ENCODE data around the gene NUP85.
"Not testable (repeated sequence)": the region's sequence is repeated elsewhere in the genome, so short reads cannot be mapped to it uniquely, and the experiment has no call there.

Gene NUP85, protein sequence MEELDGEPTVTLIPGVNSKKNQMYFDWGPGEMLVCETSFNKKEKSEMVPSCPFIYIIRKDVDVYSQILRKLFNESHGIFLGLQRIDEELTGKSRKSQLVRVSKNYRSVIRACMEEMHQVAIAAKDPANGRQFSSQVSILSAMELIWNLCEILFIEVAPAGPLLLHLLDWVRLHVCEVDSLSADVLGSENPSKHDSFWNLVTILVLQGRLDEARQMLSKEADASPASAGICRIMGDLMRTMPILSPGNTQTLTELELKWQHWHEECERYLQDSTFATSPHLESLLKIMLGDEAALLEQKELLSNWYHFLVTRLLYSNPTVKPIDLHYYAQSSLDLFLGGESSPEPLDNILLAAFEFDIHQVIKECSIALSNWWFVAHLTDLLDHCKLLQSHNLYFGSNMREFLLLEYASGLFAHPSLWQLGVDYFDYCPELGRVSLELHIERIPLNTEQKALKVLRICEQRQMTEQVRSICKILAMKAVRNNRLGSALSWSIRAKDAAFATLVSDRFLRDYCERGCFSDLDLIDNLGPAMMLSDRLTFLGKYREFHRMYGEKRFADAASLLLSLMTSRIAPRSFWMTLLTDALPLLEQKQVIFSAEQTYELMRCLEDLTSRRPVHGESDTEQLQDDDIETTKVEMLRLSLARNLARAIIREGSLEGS
- total RNA-seq = 92.3 to 130 reads per million in 2 donors

- peak; percentile 83 for DNase-seq
These were observed at the start of gene NUP85 for GRCh38 chr17:75205037-75205792. TSS of gene NUP85 (plus strand) at chr17:75205679. CDS start at chr17:75205762, 83 bp downstream.

DNA sequence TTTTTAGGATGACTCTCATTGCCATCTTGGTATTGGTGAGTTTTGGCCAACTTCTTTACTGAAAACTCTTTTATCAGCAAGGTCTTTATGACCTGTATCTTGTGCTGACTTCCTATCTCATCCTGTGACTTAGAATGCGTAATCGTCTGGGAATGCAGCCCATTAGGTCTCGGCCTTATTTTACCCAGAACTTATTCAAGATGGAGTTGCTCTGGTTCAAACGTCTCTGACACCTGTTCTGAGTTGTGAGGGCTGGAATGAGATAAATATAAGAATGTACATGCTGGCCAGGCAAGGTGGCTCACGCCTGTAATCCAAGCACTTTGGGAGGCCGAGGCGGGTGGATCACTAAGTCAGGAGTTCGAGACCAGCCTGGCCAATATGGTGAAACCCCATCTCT lies 47.0 kb upstream of the NUP85 start:
- DNase-seq = not testable (repeated sequence)

DNA sequence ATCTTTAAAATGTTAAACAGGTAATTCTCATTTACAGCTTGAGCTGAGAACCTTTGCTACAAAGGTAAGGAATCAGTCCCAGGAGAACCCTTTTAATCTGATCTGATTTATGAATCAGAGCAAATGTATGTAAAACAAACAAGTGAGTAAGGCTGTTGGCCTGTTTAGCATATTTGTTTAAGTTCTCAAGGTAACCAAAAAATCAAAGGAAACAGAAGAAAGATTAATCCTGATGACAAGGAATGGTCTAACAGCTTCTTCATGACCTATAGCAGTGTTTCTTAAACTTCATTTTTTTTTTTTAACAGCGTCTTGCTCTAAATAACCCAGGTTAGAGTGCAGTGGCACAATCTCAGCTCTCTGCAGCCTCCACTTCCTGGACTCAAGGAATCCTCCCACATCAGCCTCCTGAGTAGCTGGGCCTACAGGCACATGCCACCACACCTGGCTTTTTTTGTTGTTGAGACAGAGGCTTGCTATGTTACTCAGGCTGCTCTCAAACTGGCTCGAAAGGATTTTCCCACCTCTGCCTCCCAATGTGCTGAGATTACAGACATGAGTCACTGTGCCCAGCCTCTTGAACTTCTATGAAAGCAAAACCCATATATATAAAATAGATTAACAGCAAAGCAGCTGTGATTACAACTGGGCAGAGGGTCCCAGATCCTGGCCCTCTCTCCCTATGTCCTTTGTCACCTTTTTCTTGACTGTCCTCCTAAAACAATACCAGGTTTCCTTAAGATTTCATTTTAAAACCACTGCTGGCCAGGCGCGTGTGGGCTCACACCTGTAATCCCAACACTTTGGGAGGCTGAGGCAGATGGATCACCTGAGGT lies 46.1 kb upstream of the NUP85 start:
- DNase-seq = no peak

DNA sequence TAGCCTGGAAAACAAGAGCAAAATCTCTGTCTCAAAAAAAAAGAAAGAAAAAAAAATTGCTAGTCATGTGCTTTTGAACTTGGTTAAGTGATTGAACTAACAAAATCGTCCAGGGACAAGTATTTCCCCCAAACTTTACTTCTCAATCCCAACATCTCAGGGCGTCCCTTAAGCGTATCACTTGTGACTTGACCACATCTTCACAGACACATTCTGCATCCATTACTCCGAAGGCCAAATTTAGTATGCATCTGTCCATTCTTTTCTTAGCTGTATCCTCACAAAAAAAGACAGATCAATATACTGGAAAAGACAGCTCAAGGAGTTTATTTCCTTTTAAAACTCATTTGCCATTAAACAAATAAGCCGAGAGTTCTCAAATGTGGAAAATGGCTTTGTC lies 45.3 kb upstream of the NUP85 start:
- DNase-seq = no peak

DNA sequence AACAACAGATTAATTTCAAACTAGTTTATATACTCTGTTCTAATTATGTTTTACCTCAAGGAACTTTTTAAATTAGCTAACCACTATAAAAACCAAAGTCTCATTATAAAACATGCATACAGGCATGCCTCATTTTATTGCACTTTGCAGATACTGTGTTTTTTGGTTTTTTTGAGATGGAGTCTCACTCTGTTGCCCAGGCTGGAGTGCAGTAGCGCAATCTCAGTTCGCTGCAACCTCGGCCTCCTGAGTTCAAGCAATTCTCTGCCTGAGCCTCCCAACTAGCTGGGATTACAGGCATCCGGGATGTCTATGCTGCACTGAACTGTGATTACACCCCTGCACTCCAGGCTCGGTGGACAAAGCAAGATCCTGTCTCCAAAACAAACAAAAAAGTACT lies 42.4 kb upstream of the NUP85 start:
- no peak for DNase-seq

DNA sequence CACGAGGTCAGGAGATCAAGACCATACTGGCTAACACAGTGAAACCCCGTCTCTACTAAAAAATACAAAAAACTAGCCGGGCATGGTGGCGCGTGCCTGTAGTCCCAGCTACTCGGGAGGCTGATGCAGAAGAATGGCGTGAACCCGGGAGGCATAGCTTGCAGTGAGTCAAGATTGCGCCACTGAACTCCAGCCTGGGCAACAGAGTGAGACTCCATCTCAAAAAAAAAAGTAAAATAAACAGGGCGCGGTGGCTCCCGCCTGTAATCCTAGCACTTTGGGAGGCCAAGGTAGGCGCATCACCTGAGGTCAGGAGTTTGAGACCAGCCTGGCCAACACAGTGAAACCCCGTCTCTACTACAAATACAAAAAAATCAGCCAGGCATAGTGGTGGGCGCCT lies 40.9 kb upstream of the NUP85 start:
- not testable (repeated sequence) for DNase-seq

DNA sequence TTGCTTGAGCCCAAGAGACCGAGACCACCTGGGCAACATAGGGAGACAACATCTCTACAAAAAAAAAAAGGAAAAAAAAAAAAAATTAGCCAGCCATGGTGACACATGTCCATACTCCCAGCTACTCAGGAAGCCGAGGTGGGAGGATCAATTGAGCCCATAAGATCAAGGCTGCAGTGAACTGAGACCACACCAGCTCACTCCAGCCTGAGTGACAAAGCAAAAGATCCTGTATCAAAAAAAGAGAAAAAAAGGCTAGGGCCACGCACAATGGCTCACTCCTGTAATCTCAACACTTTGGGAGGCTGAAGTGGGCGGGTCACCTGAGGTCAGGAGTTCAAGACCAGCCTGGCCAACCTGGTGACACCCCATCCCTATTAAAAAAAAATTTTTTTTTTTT lies 36.5 kb upstream of the NUP85 start:
- no peak for DNase-seq

GRCh38 chr17:75173526-75173925 lies 32.0 kb upstream of the NUP85 start:
- no peak for DNase-seq

DNA sequence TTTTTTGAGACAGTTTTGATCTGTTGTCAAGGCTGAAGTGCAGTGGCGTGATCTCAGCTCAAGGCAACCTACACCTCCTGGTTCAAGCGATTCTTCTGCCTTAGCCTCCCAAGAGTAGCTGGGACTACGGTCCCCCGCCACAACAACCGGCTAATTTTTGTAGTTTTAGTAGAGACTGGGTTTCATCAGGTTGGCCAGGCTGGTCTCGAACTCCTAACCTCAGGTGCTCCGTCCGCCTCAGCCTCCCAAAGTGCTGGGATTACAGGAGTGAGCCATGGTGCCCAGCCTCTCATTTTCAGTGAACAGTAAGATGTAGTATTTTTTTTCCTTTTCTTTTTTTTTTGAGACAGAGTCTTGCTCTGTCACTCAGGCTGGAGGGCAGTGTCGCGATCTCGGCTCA lies 30.5 kb upstream of the NUP85 start:
- no peak for DNase-seq

DNA sequence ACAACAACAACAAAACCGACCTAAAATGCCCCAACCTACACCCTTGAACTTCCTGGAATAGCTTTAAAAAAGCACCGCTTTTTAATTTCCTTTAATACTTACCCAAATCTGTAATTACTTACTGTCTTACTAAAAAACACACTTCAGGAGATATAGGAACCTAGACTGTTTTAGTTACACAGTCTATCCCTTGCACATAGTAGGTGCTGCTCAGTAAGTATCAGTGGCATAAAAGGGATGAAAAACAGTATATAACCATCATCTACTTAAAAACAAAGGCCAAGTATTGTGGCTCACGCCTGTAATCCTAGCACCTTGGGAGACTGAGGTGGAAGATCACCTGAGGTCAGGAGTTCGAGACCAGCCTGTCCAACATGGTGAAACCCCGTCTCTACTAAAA lies 28.9 kb upstream of the NUP85 start:
- no peak for DNase-seq

- no peak for DNase-seq
These were observed 27.0 kb upstream of the NUP85 start for GRCh38 chr17:75178453-75178852.

GRCh38 chr17:75181110-75181509 lies 24.4 kb upstream of the NUP85 start:
- no peak for DNase-seq

- DNase-seq = peak; percentile 43
These were observed 23.7 kb upstream of the NUP85 start for GRCh38 chr17:75181608-75182318.

- DNase-seq = no peak
These were observed 23.2 kb upstream of the NUP85 start for GRCh38 chr17:75182319-75182568.

- DNase-seq = peak; percentile 95
These were observed 22.7 kb upstream of the NUP85 start, which contains the start of gene SUMO2 for GRCh38 chr17:75182569-75183436. TSS of gene SUMO2 (minus strand) at chr17:75182959. CDS start at chr17:75182834, 125 bp downstream.

GRCh38 chr17:75183999-75184884 lies 21.2 kb upstream of the NUP85 start:
- DNase-seq = no peak

GRCh38 chr17:75188614-75189013 lies 16.9 kb upstream of the NUP85 start:
- no peak for DNase-seq

GRCh38 chr17:75191584-75191983 lies 13.9 kb upstream of the NUP85 start:
- DNase-seq = no peak

DNA sequence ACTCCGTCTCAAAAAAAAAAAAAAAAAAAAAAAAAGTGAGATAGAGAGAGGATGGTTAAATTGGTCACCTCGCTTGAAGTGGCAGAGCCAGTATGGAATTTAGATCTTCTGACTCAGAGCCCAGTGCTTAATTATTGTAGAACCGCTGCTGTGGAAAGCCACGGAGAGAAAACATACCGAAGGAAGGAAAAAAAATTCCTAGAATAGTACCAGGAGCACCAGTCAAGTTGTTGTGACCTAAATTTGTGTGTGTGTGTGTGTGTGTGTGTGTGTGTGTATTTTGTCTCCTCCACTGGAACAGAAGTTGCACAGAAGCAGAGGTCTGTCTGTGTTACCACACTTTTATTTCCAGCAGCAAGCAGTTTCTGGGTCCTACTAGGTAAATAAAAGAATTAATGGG lies 10.6 kb upstream of the NUP85 start:
- no peak for DNase-seq
